Mesendoderm (in vitro differentiated cells): ENCODE results near the gene TMPRSS3.

ENCODE experiments used
- DNase-seq: peaks from one replicate; pipeline ENCODE4 v3.0.0; 2013
- H2AK5ac ChIP-seq: 2 replicates; pipeline ENCODE4 v1.6.1; 2013; ENCODE audit warnings: low read length, inconsistent platforms
- H2BK120ac ChIP-seq: 2 replicates; pipeline ENCODE4 v1.6.1; 2013; ENCODE audit warnings: low read depth, mild to moderate bottlenecking, low read length, moderate library complexity, mixed read lengths
- H2BK15ac ChIP-seq: replicated peaks from 2 replicates; pipeline ENCODE4 v1.6.1; 2013; ENCODE audit warnings: low read depth, mild to moderate bottlenecking, moderate library complexity
- H2BK5ac ChIP-seq: 2 replicates; pipeline ENCODE4 v1.6.1; 2013; ENCODE audit warnings: low read length, inconsistent platforms
- H3K18ac ChIP-seq: 2 replicates; pipeline ENCODE4 v1.6.1; 2013; ENCODE audit warnings: mild to moderate bottlenecking, low read length, mixed read lengths
- H3K23ac ChIP-seq: one replicate; pipeline ENCODE4 v1.6.1; 2013; ENCODE audit warnings: low read length
- H3K27ac ChIP-seq: 2 replicates; pipeline ENCODE4 v1.5.1; 2013; ENCODE audit warnings: low read depth, mild to moderate bottlenecking, inconsistent platforms, low read length, moderate library complexity
- H3K27me3 ChIP-seq: 2 replicates; pipeline ENCODE4 v1.6.1; 2013; ENCODE audit warnings: low read length, control low read depth, mild to moderate bottlenecking, inconsistent platforms; ENCODE audit not compliant: insufficient read depth, poor library complexity
- H3K36me3 ChIP-seq: 2 replicates; pipeline ENCODE4 v1.6.1; 2013; ENCODE audit warnings: low read length, inconsistent platforms; ENCODE audit not compliant: control insufficient read depth, insufficient read depth
- H3K4ac ChIP-seq: one replicate; pipeline ENCODE4 v1.6.1; 2013; ENCODE audit warnings: low read depth, mild to moderate bottlenecking, low read length, moderate library complexity
- H3K4me1 ChIP-seq: 2 replicates; pipeline ENCODE4 v1.6.1; 2013; ENCODE audit warnings: low read depth, low read length, inconsistent platforms; ENCODE audit not compliant: control insufficient read depth
- H3K4me2 ChIP-seq: 2 replicates; pipeline ENCODE4 v1.6.1; 2013; ENCODE audit warnings: low read length
- H3K4me3 ChIP-seq: 2 replicates; pipeline ENCODE4 v1.5.1; 2013; ENCODE audit warnings: mild to moderate bottlenecking, low read length
- H3K56ac ChIP-seq: one replicate; pipeline ENCODE4 v1.6.1; 2013; ENCODE audit warnings: low read length
- H3K79me1 ChIP-seq: 2 replicates; pipeline ENCODE4 v1.6.1; 2013; ENCODE audit warnings: low read length, inconsistent platforms
- H3K79me2 ChIP-seq: 2 replicates; pipeline ENCODE4 v1.6.1; 2013; ENCODE audit warnings: mild to moderate bottlenecking, low read length; ENCODE audit not compliant: control insufficient read depth, insufficient read depth
- H3K9ac ChIP-seq: 2 replicates; pipeline ENCODE4 v1.6.1; 2013; ENCODE audit warnings: low read length, inconsistent platforms
- H4K5ac ChIP-seq: one replicate; pipeline ENCODE4 v1.6.1; 2013; ENCODE audit warnings: low read length
- H4K8ac ChIP-seq: one replicate; pipeline ENCODE4 v1.6.1; 2013; ENCODE audit warnings: low read depth, mild to moderate bottlenecking, control low read depth, low read length, moderate library complexity
- WGBS: extraction: QIAGEN DNeasy Blood & Tissue Kit; methylation state at CpG from one replicate; pipeline ENCODE4 v1.1.7; 2013; ENCODE audit warnings: low lambda C conversion rate, missing lambda C conversion rate; ENCODE audit not compliant: insufficient coverage; ENCODE audit errors: extremely low coverage; 5-methylcytosine and 5-hydroxymethylcytosine counted together

Gene TMPRSS3

DNA sequence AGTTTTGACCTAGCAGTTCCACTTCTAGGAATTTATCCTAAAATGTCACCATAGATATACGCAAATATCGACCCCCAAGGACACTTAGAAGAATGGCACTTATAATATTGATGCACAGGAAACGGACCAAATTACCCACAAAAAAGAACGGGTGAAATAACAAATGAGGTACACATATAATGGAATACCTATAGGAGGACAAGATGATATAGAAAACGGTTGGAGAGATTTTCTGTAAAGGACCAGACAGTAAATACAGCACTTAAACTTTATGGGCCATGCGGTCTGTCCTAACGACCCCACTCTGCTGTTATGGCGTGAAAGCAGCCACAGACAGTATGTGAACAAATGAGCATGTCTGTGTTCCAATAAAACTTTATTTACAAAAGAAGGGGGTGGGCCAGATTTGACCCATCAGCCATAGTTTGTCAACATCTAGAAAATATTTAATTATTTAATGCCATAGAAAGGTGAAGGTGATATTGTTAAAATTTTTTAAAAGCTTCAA lies 2.4 kb downstream of the TMPRSS3 start:
- Histone ChIP-seq H3K4me1 (no peaks in the 10 kb centered on the region), H2BK120ac (no peak overlapping the region), H2BK5ac (no peak overlapping the region), H2BK15ac (no peak overlapping the region), H3K79me1 (no peaks in the 10 kb centered on the region), H3K79me2 (no peaks in the 10 kb centered on the region), H3K56ac (no peak overlapping the region), H3K4ac (no peak overlapping the region), H3K36me3 (no peaks in the 10 kb centered on the region), H3K9ac (no peak overlapping the region), H3K18ac (no peak overlapping the region), H2AK5ac (no peak overlapping the region), H3K4me3 (no peak overlapping the region), H3K27ac (no peak overlapping the region), H4K5ac (no peak overlapping the region), H4K8ac (no peak overlapping the region), H3K27me3 (no peaks in the 10 kb centered on the region), H3K23ac (no peak overlapping the region), H3K4me2 (no peak overlapping the region)
- WGBS: no CpG with 5 or more reads among the region's 8 CpGs
- DNase-seq: no peak

DNA sequence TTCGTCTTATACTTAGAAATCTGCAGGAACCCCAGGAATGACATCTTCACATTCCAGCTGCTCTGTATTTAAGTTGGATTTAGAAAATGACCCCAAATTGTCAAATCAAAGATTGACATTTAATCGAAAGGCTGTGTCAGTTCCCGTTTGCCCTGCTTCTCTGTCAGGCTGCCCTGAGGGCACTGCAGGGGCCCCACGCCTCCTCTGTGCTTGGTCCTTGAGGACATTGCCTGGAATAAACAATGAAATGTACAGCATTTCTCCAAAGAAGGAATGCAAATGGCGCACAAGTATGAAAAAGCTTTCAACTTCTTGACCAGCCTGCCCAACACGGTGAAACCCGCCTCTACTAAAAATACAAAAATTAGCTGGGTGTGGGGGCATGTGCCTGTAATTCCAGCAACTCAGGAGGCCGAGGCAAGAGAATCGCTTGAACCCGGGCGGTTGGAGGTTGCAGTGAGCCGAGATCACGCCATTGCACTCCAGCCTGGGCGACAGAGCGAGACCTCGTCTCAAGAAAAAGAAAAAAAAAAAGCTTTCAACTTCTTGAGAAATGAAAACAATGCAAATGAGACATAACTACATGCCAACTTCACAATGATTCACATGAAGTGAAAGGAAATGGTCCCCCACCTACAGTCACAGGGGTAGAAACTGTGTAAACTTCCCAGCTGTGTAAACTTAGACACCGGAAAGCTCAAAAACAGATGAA lies 3.0 kb downstream of the TMPRSS3 start:
- Histone ChIP-seq H3K4ac (no peak overlapping the region), H3K79me1 (no peaks in the 10 kb centered on the region), H3K18ac (no peak overlapping the region), H2BK15ac (no peak overlapping the region), H3K56ac (no peak overlapping the region), H3K27ac (no peak overlapping the region), H3K23ac (no peak overlapping the region), H2BK5ac (no peak overlapping the region), H2BK120ac (no peak overlapping the region), H3K36me3 (no peaks in the 10 kb centered on the region), H2AK5ac (no peak overlapping the region), H3K4me3 (no peak overlapping the region), H3K27me3 (no peaks in the 10 kb centered on the region), H3K9ac (no peak overlapping the region), H3K79me2 (no peaks in the 10 kb centered on the region), H4K5ac (no peak overlapping the region), H3K4me2 (no peak overlapping the region), H3K4me1 (no peaks in the 10 kb centered on the region), H4K8ac (no peak overlapping the region)
- no peak for DNase-seq
- WGBS: no CpG with 5 or more reads among the region's 17 CpGs

DNA sequence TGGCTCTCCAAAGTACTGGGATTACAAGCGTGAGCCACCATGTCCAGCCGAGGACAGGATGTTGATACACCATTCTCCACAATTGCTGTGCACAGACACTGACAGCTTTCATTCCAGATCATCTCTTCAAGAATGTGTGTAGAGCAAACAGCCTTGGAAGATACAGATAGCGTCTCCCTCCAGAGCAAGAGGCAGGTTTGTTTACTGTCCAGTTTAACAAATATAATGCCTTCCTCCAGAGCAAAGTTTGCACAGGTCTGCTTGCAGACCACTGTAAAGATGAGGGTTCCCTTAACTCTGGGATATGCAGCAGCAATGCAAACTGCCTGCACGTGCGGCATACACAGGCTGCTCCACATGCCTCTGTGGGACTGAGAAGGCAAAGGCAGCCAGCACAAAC lies 4.6 kb downstream of the TMPRSS3 start:
- H3K27me3 ChIP-seq: no peaks in the 10 kb centered on the region
- H3K18ac ChIP-seq: no peak overlapping the region
- no peaks in the 10 kb centered on the region for H3K36me3 ChIP-seq
- no peak overlapping the region for H2AK5ac ChIP-seq
- no peak overlapping the region for H4K8ac ChIP-seq
- H3K79me1 ChIP-seq: no peaks in the 10 kb centered on the region
- no peak overlapping the region for H3K23ac ChIP-seq
- no peaks in the 10 kb centered on the region for H3K4me1 ChIP-seq
- no peak overlapping the region for H2BK5ac ChIP-seq
- no peak overlapping the region for H2BK120ac ChIP-seq
- no peak overlapping the region for H3K27ac ChIP-seq
- no CpG with 5 or more reads among the region's 5 CpGs for WGBS
- no peak overlapping the region for H3K4me3 ChIP-seq
- H3K56ac ChIP-seq: no peak overlapping the region
- no peak overlapping the region for H3K4me2 ChIP-seq
- no peak overlapping the region for H2BK15ac ChIP-seq
- DNase-seq: no peak
- H3K4ac ChIP-seq: no peak overlapping the region
- H4K5ac ChIP-seq: no peak overlapping the region
- H3K9ac ChIP-seq: no peak overlapping the region
- no peaks in the 10 kb centered on the region for H3K79me2 ChIP-seq

DNA sequence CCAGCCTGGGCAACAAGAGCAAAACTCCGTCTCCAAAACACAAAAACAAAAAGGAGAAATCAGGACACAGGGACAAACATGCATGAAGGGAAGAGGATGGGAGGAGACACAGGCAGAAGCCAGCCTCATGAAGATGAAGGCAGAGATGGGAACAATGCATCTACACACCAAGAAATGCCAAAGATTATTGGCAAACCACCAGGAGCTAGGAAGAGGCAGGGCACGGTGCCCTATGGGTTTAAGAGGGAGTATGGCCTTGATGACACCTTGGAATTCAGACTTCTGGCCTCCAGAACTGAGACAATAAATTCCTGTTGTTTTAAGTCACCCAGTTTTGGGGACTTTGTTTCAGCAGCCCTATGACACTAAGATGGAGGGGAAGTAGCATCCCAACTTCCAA lies 5.2 kb downstream of the TMPRSS3 start:
- no peak overlapping the region for H3K4me2 ChIP-seq
- no peaks in the 10 kb centered on the region for H3K79me2 ChIP-seq
- H2BK15ac ChIP-seq: no peak overlapping the region
- no peak overlapping the region for H2BK5ac ChIP-seq
- H3K4ac ChIP-seq: no peak overlapping the region
- no peak for DNase-seq
- no peaks in the 10 kb centered on the region for H3K4me1 ChIP-seq
- H3K9ac ChIP-seq: no peak overlapping the region
- H3K23ac ChIP-seq: no peak overlapping the region
- no peak overlapping the region for H3K4me3 ChIP-seq
- H2BK120ac ChIP-seq: no peak overlapping the region
- H3K79me1 ChIP-seq: no peaks in the 10 kb centered on the region
- H4K5ac ChIP-seq: no peak overlapping the region
- WGBS: no CpG with 5 or more reads among the region's 2 CpGs
- H3K27ac ChIP-seq: no peak overlapping the region
- no peak overlapping the region for H2AK5ac ChIP-seq
- no peak overlapping the region for H3K56ac ChIP-seq
- no peaks in the 10 kb centered on the region for H3K27me3 ChIP-seq
- no peaks in the 10 kb centered on the region for H3K36me3 ChIP-seq
- H3K18ac ChIP-seq: no peak overlapping the region
- no peak overlapping the region for H4K8ac ChIP-seq

DNA sequence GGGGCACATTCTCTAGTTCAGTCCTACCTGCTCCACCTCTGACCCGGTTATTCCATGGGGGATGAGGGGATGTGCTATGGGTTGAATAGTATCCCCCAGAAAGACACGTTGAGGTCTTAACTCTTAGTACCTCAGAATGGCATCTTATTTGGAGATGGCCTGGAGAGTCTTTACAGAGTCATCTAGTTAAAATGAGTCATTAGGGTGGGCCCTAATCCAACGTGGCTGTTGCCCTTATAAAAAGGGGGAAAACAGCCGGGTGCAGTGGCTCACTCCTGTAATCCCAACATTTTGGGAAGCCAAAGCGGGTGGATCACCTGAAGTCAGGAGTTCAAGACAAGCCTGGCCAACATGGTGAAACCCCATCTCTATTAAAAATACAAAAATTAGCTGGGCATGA lies 5.7 kb downstream of the TMPRSS3 start:
- WGBS: no CpG with 5 or more reads among the region's 5 CpGs
- Histone ChIP-seq H2AK5ac (no peak overlapping the region), H3K4me3 (no peak overlapping the region), H3K9ac (no peak overlapping the region), H4K5ac (no peak overlapping the region), H2BK5ac (no peak overlapping the region), H4K8ac (no peak overlapping the region), H3K79me1 (no peaks in the 10 kb centered on the region), H2BK15ac (no peak overlapping the region), H2BK120ac (no peak overlapping the region), H3K4ac (no peak overlapping the region), H3K18ac (no peak overlapping the region), H3K36me3 (no peaks in the 10 kb centered on the region), H3K27me3 (no peaks in the 10 kb centered on the region), H3K4me2 (no peak overlapping the region), H3K56ac (no peak overlapping the region), H3K79me2 (no peaks in the 10 kb centered on the region), H3K23ac (no peak overlapping the region), H3K4me1 (no peaks in the 10 kb centered on the region), H3K27ac (no peak overlapping the region)
- no peak for DNase-seq

DNA sequence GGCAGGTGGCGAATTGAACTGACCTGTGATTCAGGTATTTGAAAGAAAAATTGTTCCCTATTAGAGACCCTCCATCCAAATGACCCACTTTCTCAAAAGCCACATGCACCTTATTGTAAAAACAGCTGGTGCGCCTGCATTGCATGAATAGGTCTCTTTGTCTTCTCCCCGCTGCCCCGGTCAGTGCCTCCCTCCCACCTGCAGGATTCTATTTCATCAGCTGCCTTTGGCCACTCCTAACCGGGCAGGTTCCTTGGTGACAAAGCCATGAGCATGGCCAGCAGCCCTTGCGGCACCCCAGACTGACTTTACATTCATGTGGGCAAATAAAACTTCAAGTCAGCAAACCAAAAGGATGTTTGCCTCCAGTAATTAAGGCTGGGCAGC lies 6.4 kb downstream of the TMPRSS3 start:
- no CpG with 5 or more reads among the region's 6 CpGs for WGBS
- H3K9ac ChIP-seq: no peak overlapping the region
- H3K56ac ChIP-seq: no peak overlapping the region
- H4K8ac ChIP-seq: no peak overlapping the region
- no peak overlapping the region for H2BK120ac ChIP-seq
- no peak overlapping the region for H3K4ac ChIP-seq
- no peak overlapping the region for H3K4me3 ChIP-seq
- H3K4me1 ChIP-seq: no peaks in the 10 kb centered on the region
- no peaks in the 10 kb centered on the region for H3K79me1 ChIP-seq
- no peak for DNase-seq
- no peaks in the 10 kb centered on the region for H3K27me3 ChIP-seq
- H3K18ac ChIP-seq: no peak overlapping the region
- H4K5ac ChIP-seq: no peak overlapping the region
- no peak overlapping the region for H2AK5ac ChIP-seq
- no peak overlapping the region for H3K23ac ChIP-seq
- H3K79me2 ChIP-seq: no peaks in the 10 kb centered on the region
- no peak overlapping the region for H2BK5ac ChIP-seq
- no peak overlapping the region for H3K4me2 ChIP-seq
- H3K27ac ChIP-seq: no peak overlapping the region
- no peak overlapping the region for H2BK15ac ChIP-seq
- H3K36me3 ChIP-seq: no peaks in the 10 kb centered on the region
